HFFc6 (cell line): Measurements from ENCODE around the gene CDKN2AIPNL. TPM values are rescaled to one million over a fixed set of nuclear protein-coding genes. Genes with fewer than 3 reads are reported as not detected.

Experiments used
- DNase-seq: peaks from one replicate; pipeline ENCODE4 v3.0.0-alpha.2; 2018
- H3K27ac Mint-ChIP-seq: 2 replicates; pipeline ENCODE4 v1.8.0; 2020; ENCODE audit warnings: mild to moderate bottlenecking, mixed read lengths
- H3K27me3 Mint-ChIP-seq: 2 replicates; pipeline ENCODE4 v1.8.0; 2021; ENCODE audit warnings: mild to moderate bottlenecking, moderate library complexity, mixed read lengths; ENCODE audit not compliant: insufficient read depth
- H3K36me3 Mint-ChIP-seq: 2 replicates; pipeline ENCODE4 v1.8.0; 2021; ENCODE audit warnings: low read depth, mixed read lengths
- H3K4me1 Mint-ChIP-seq: 2 replicates; pipeline ENCODE4 v1.8.0; 2020; ENCODE audit warnings: low read depth, mixed read lengths
- H3K4me3 Mint-ChIP-seq: 2 replicates; pipeline ENCODE4 v1.8.0; 2020; ENCODE audit warnings: mild to moderate bottlenecking, moderate library complexity, mixed read lengths
- H3K9me3 Mint-ChIP-seq: 2 replicates; pipeline ENCODE4 v1.8.0; 2020; ENCODE audit warnings: mild to moderate bottlenecking, mixed read lengths
- CTCF ChIP-seq: fragments of 200-600 bp; sonication (generic); IDR thresholded peaks from 2 replicates; pipeline ENCODE4 v1.5.0; 2021; ENCODE audit warnings: antibody characterized with exemption, mild to moderate bottlenecking
- total RNA-seq, 6 experiments: library from RNA; stranded (reverse); fragmentation: NEBNext Ultra II Directional; extraction: Animal tissue kit (Norgen Biotek cat#: 25700); gene quantifications; 2 replicates in 1 of 6; 3 replicates in 5 of 6; pipeline ENCODE4 v1.2.3, GENCODE V29; 2021

Gene CDKN2AIPNL
- total RNA-seq, 6 experiments from 2014 or later, result 23.3 to 30.2 (median 28.4) TPM

DNA sequence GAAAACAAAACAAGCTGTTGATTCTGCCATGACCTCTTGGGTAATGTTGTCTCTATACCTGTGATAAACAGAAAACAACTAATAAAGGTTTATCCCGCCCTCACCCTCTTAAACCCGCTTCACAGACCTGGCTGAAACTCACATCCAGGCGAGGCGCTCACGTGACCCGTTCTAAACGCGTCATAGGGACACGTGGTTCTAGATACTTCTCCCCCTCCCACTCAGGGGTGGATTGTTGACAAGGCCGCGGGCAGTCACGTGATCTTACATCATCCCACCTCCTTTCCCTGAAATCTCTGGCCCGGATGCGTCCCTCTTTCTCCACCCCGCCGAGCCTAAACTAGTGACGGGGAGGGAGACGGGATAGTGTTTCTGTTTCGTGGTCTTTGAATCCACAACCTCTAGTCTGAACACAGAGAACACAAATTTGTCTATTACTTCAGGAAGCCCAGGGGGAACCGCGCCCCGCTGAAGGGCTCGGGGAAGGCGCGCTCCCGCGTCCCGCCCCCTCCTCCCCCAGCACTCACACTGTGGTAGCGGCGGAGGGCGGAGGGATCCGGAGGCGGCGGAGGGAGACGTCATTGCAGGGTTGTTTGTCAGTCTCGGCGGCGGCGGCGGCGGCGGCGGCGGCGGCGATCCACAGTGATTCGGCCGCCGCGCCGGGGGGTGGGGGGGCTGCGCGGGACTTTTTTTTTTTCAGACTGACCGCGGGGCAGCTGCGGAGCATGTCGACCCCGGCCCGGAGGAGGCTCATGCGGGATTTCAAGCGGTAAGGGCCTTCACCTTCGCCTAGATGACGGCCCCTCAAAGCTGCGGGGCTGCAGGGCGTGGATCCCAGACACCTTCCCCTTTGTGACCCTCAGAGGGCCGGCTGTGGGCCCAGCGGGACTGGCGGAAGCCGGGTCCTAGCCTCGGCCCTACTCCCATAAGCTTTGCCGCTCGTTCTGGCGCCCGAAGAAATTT, 40.5 kb downstream of the CDKN2AIPNL start, which contains the start of gene UBE2B:
Gene UBE2B, plus strand, starts transcription at position 699 of the 963 bp plus-strand sequence. Its CDS starts 27 bp downstream, at position 726.
- peak within 1 kb of the TSS; percentile 98 for H3K4me3 Mint-ChIP-seq
- peak; percentile 99 for DNase-seq

DNA sequence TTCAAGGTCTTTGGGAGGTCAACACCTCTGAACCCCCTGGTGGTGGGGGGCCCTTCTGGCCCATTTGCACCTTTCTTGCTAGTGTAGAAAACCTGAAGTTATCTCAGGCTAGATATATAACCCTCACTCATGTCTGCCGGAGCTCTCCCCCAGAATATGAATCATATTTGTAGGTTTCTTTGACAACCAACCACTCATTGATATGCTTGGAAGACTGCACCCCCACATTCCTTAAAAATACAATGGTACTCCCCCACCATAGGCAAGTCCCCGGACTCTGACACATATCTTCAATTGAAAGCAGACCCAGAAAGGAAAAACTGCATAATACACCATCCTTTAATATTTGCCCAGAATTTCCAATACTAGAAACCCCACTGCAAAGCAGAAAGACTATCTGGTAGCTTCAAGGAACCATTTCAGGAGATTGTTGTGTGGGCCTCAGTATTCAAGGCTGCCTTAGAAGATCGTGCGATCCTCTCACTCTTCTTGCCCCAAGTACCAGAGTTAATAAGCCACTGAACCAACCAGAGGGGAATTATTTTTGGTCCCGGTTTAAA, 41.3 kb downstream of the CDKN2AIPNL start:
- DNase-seq, result no peak
- Mint-ChIP-seq H3K4me3 (peak overlapping the region; percentile 98), H3K9me3 (no peaks in the 10 kb centered on the region; the same call in 1 of the 2 replicates), H3K27me3 (peaks cover 9% of the 10 kb centered on the region), H3K27ac (peak overlapping the region; percentile 99), H3K36me3 (peaks cover 19% of the 10 kb centered on the region), H3K4me1 (peaks cover 62% of the 10 kb centered on the region)
- no peak for TF ChIP-seq CTCF

More for the DNA sequence above, 40.5 kb downstream of the CDKN2AIPNL start, which contains the start of gene UBE2B:
- Mint-ChIP-seq H3K27ac (peak within 1 kb of the TSS; percentile 99), H3K36me3 (peaks cover 19% of the 10 kb centered on the region), H3K9me3 (no peaks in the 10 kb centered on the region; the same call in 1 of the 2 replicates), H3K27me3 (peaks cover 9% of the 10 kb centered on the region), H3K4me1 (peaks cover 54% of the 10 kb centered on the region)
- no peak for TF ChIP-seq CTCF

DNA sequence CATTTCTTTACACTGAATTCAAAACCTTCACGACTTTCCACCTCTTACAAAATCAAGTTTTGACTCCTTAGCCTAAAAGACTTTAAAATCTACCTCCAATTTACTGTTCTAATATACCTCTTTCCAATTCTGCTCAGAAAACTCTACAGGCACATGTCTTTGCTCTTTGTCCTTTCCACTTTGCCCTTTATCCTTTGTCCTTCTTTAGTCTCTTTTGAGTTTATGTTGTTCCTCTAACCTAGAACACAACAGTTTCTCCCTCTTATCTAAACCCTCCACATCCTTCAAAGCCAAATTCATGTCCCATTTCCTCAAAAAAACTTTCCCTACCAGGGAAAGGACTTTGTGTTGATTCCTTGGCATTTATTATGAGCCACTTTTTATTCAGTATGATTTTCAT, 46.1 kb downstream of the CDKN2AIPNL start:
- H3K36me3 Mint-ChIP-seq, result peaks cover 14% of the 10 kb centered on the region
- H3K27ac Mint-ChIP-seq, result peak overlapping the region; percentile 16; the same call in 1 of the 2 replicates
- peaks cover 3% of the 10 kb centered on the region for H3K27me3 Mint-ChIP-seq
- DNase-seq, result no peak
- H3K9me3 Mint-ChIP-seq, result no peaks in the 10 kb centered on the region; the same call in 1 of the 2 replicates
- TF ChIP-seq CTCF, result no peak
- peak overlapping the region; percentile 28; the same call in 1 of the 2 replicates for H3K4me3 Mint-ChIP-seq
- H3K4me1 Mint-ChIP-seq, result peaks cover 38% of the 10 kb centered on the region

GRCh38 chr5:134355681-134356080, 56.0 kb downstream of the CDKN2AIPNL start:
- no peak for DNase-seq
- no peak overlapping the region for H3K27ac Mint-ChIP-seq
- TF ChIP-seq CTCF, result no peak
- no peaks in the 10 kb centered on the region for H3K9me3 Mint-ChIP-seq
- H3K4me3 Mint-ChIP-seq, result no peak overlapping the region
- H3K4me1 Mint-ChIP-seq, result no peaks in the 10 kb centered on the region
- no peaks in the 10 kb centered on the region for H3K36me3 Mint-ChIP-seq
- H3K27me3 Mint-ChIP-seq, result peaks cover 2% of the 10 kb centered on the region; the same call in 1 of the 2 replicates

Other genes starting within 250 kb of the CDKN2AIPNL start
- 100 to 1,000 TPM; 419 to 474 (median 442) TPM for gene SKP1, start 234.9 kb downstream of the CDKN2AIPNL start, total RNA-seq
- 100 to 1,000 TPM; 153 to 172 (median 156) TPM for gene PPP2CA, start 185.8 kb downstream of the CDKN2AIPNL start, total RNA-seq
- 1 to 10 TPM; 1.4 to 3.2 (median 2.2) TPM for gene CDKL3, start 44.7 kb downstream of the CDKN2AIPNL start, total RNA-seq
- gene UBE2B, start 40.3 kb downstream of the CDKN2AIPNL start, total RNA-seq, result 100 to 1,000 TPM in 1 of 6 experiments, 10 to 100 TPM in 5; 85.0 to 105 (median 95.6) TPM
- gene JADE2, start 113.8 kb upstream of the CDKN2AIPNL start, total RNA-seq, result 10 to 100 TPM; 32.8 to 41.0 (median 39.6) TPM
- gene SAR1B, start 220.9 kb upstream of the CDKN2AIPNL start, total RNA-seq, result 100 to 1,000 TPM in 4 of 6 experiments, 10 to 100 TPM in 2; 94.0 to 108 (median 103) TPM
- 10 to 100 TPM; 37.3 to 45.5 (median 42.2) TPM for gene SEC24A, start 236.9 kb upstream of the CDKN2AIPNL start, total RNA-seq